Mucosa of descending colon (tissue), 3 donors: ENCODE measurements around the gene STPG4. TPM values are rescaled to one million over a fixed set of nuclear protein-coding genes. Genes with fewer than 3 reads are reported as not detected.

Source experiments
- ATAC-seq: fragments of 200-7000 bp; cut with Tn5 transposase; one replicate; pipeline ENCODE4 v1.9.1; 2020; ENCODE audit warnings: mild to moderate bottlenecking, moderate library complexity
- DNase-seq, 3 donors: peaks; one replicate each; pipeline ENCODE4 v3.0.0-alpha.2; 2020
- H3K36me3 ChIP-seq: fragments of 200-600 bp; one replicate; pipeline ENCODE4 v1.8.0; 2021; ENCODE audit warnings: low read depth, mild to moderate bottlenecking
- H3K4me1 ChIP-seq: fragments of 200-600 bp; one replicate; pipeline ENCODE4 v1.8.0; 2021; ENCODE audit warnings: low read depth, mild to moderate bottlenecking
- H3K4me3 ChIP-seq: fragments of 200-600 bp; one replicate; pipeline ENCODE4 v1.8.0; 2021; ENCODE audit warnings: mild to moderate bottlenecking
- H3K9me3 ChIP-seq: fragments of 200-600 bp; one replicate; pipeline ENCODE4 v1.8.0; 2021; ENCODE audit warnings: mild to moderate bottlenecking
- CTCF ChIP-seq: fragments of 200-600 bp; IDR thresholded peaks from one replicate; pipeline ENCODE4 v1.8.0; 2022; ENCODE audit warnings: antibody characterized with exemption, mild to moderate bottlenecking
- intact Hi-C, 2 donors: fragments of 100-400 bp; cut with DNase I in 1 of 2; cut with micrococcal nuclease in 1 of 2; formaldehyde crosslinking; loops; one replicate each; pipeline versions ENCODE4 v1.11.0 to v1.11.1; 2022; cut with DNase I, micrococcal nuclease
- total RNA-seq, 3 donors: library from RNA; stranded (reverse); fragmentation: NEBNext Ultra II Directional in 2 of 3; extraction: Animal tissue kit (Norgen Biotek cat#: 25700) in 2 of 3; gene quantifications; one replicate each; pipeline versions ENCODE4 v1.2.1 to v1.2.4, GENCODE V29; 2021 to 2023
- donor health status: DM: no; HTN: no; CAD: no; lungs with moderate emphysema.
- donor health status: DM: no; HTN: no; CAD: no.
- donor health status: DM: no; HTN: yes; CAD: no.

The STPG4 gene
- total RNA-seq, 3 donors from 2014 or later, result 0.46 to 0.63 TPM; not detected in 1

GRCh38 chr2:47065771-47066380 is 89.2 kb downstream of the STPG4 start:
- H3K36me3 ChIP-seq, result no peaks in the 10 kb centered on the region
- ATAC-seq (peak; percentile 64), DNase-seq (peak; percentile 74 to 80 (median 79))
- H3K4me1 ChIP-seq, result peaks cover 48% of the 10 kb centered on the region
- TF ChIP-seq CTCF, result no peak
- intact Hi-C loops, result no loop called here
- no peak overlapping the region for H3K4me3 ChIP-seq
- H3K9me3 ChIP-seq, result no peaks in the 10 kb centered on the region

- H3K9me3 ChIP-seq, result no peaks in the 10 kb centered on the region
- peaks cover 43% of the 10 kb centered on the region for H3K4me1 ChIP-seq
- no peak for TF ChIP-seq CTCF
- intact Hi-C loops, result no loop called here
- no peak overlapping the region for H3K4me3 ChIP-seq
- ATAC-seq (peak; percentile 73), DNase-seq (peak in 1 of 3 donors; percentile 39)
- no peaks in the 10 kb centered on the region for H3K36me3 ChIP-seq
Measured at GRCh38 chr2:47065343-47065742, 89.8 kb downstream of the STPG4 start.

- intact Hi-C loops, result no loop called here
- Histone ChIP-seq H3K9me3 (no peaks in the 10 kb centered on the region), H3K4me1 (peaks cover 31% of the 10 kb centered on the region), H3K4me3 (no peak overlapping the region), H3K36me3 (no peaks in the 10 kb centered on the region)
- TF ChIP-seq CTCF, result no peak
- DNase-seq (no peak), ATAC-seq (no peak)
Measured at GRCh38 chr2:47064106-47064505, 91.0 kb downstream of the STPG4 start.

- Histone ChIP-seq H3K36me3 (no peaks in the 10 kb centered on the region), H3K9me3 (no peaks in the 10 kb centered on the region), H3K4me1 (peaks cover 25% of the 10 kb centered on the region), H3K4me3 (no peak overlapping the region)
- intact Hi-C loops, result no loop called here
- DNase-seq, result no peak
- TF ChIP-seq CTCF, result no peak
- no peak for ATAC-seq
Measured at GRCh38 chr2:47063538-47063930, 91.6 kb downstream of the STPG4 start.

GRCh38 chr2:47062681-47063537 is 92.2 kb downstream of the STPG4 start:
- intact Hi-C loops, result no loop called here
- no peak for ATAC-seq
- peaks cover 24% of the 10 kb centered on the region for H3K4me1 ChIP-seq
- no peak for DNase-seq
- TF ChIP-seq CTCF, result no peak
- H3K9me3 ChIP-seq, result no peaks in the 10 kb centered on the region
- H3K36me3 ChIP-seq, result no peaks in the 10 kb centered on the region
- no peak overlapping the region for H3K4me3 ChIP-seq
